Body of pancreas (tissue), 4 donors: ENCODE results near the gene TRIM62.

Source experiments
- CTCF ChIP-seq, 7 experiments: fragments of 450-650 bp in 4 of 7; fragments of 200-600 bp in 3 of 7; sonication (generic) in 3 of 7; IDR thresholded peaks; one replicate each; pipeline ENCODE4 v1.5.1; 2016 to 2019; ENCODE audit warnings: antibody characterized with exemption in 7 of 7
- POLR2A ChIP-seq, 3 donors: fragments of 450-650 bp; IDR thresholded peaks; one replicate each; pipeline ENCODE4 v1.6.1; 2016; ENCODE audit warnings: antibody characterized with exemption in 3 of 3, mild to moderate bottlenecking in 2 of 3

- TF ChIP-seq CTCF (IDR thresholded peaks at IDR 0.05) = no peak
- TF ChIP-seq POLR2A (IDR thresholded peaks at IDR 0.05) = no peak
Measured at GRCh38 chr1:33141781-33142180, 40.1 kb downstream of the TRIM62 start.
